Measurements from ENCODE around the gene KLF12. TPM values are rescaled to one million over a fixed set of nuclear protein-coding genes. Genes with fewer than 3 reads are reported as not detected.

Gene KLF12
- total RNA-seq, 1 donor = 43.4 TPM

GRCh38 chr13:74162782-74163181 lies 28.6 kb upstream of the KLF12 start:
- Histone ChIP-seq H3K27me3 (ENCODE audit: insufficient read depth, low read length) (no peaks in the 10 kb centered on the region), H3K4me2 (ENCODE audit: insufficient read depth, low read length) (no peak overlapping the region), H2AFZ (ENCODE audit: low read length) (peak overlapping the region; percentile 17), H3K36me3 (ENCODE audit: insufficient read depth, low read length) (no peaks in the 10 kb centered on the region), H3K79me2 (ENCODE audit: insufficient read depth, low read length) (no peaks in the 10 kb centered on the region), H3K4me1 (ENCODE audit: insufficient read depth, low read length) (no peaks in the 10 kb centered on the region), H3K4me3 (ENCODE audit: insufficient read depth, low read length) (no peak overlapping the region), H4K20me1 (ENCODE audit: insufficient read depth, low read length) (no peaks in the 10 kb centered on the region), H3K9me3 (ENCODE audit: low read depth, low read length) (no peaks in the 10 kb centered on the region), H3K27ac (ENCODE audit: low read depth, low read length) (no peak overlapping the region)
- DNase-seq (ENCODE audit: insufficient read length, low spot score, missing footprints) = no peak
- no peak for TF ChIP-seq CTCF (IDR thresholded peaks at IDR 0.05; ENCODE audit: extremely low read depth, low read depth, low read length)

GRCh38 chr13:74162135-74162534 lies 27.9 kb upstream of the KLF12 start:
- no peaks in the 10 kb centered on the region for H3K36me3 ChIP-seq (ENCODE audit: insufficient read depth, low read length)
- no peaks in the 10 kb centered on the region for H3K79me2 ChIP-seq (ENCODE audit: insufficient read depth, low read length)
- H3K9me3 ChIP-seq (ENCODE audit: low read depth, low read length) = no peaks in the 10 kb centered on the region
- no peak overlapping the region for H3K4me2 ChIP-seq (ENCODE audit: insufficient read depth, low read length)
- no peak for DNase-seq (ENCODE audit: insufficient read length, low spot score, missing footprints)
- H3K4me1 ChIP-seq (ENCODE audit: insufficient read depth, low read length) = no peaks in the 10 kb centered on the region
- H3K4me3 ChIP-seq (ENCODE audit: insufficient read depth, low read length) = no peak overlapping the region
- H3K27ac ChIP-seq (ENCODE audit: low read depth, low read length) = no peak overlapping the region
- no peaks in the 10 kb centered on the region for H4K20me1 ChIP-seq (ENCODE audit: insufficient read depth, low read length)
- no peaks in the 10 kb centered on the region for H3K27me3 ChIP-seq (ENCODE audit: insufficient read depth, low read length)
- TF ChIP-seq CTCF (IDR thresholded peaks at IDR 0.05; ENCODE audit: extremely low read depth, low read depth, low read length) = no peak
- no peak overlapping the region for H2AFZ ChIP-seq (ENCODE audit: low read length)

GRCh38 chr13:74158571-74159352 lies 24.6 kb upstream of the KLF12 start:
- no peak for TF ChIP-seq CTCF (IDR thresholded peaks at IDR 0.05; ENCODE audit: extremely low read depth, low read depth, low read length)
- no peaks in the 10 kb centered on the region for H3K4me1 ChIP-seq (ENCODE audit: insufficient read depth, low read length)
- H3K27ac ChIP-seq (ENCODE audit: low read depth, low read length) = no peak overlapping the region
- H3K36me3 ChIP-seq (ENCODE audit: insufficient read depth, low read length) = no peaks in the 10 kb centered on the region
- no peak overlapping the region for H3K4me3 ChIP-seq (ENCODE audit: insufficient read depth, low read length)
- H2AFZ ChIP-seq (ENCODE audit: low read length) = peak overlapping the region; percentile 30
- no peaks in the 10 kb centered on the region for H4K20me1 ChIP-seq (ENCODE audit: insufficient read depth, low read length)
- no peaks in the 10 kb centered on the region for H3K27me3 ChIP-seq (ENCODE audit: insufficient read depth, low read length)
- H3K79me2 ChIP-seq (ENCODE audit: insufficient read depth, low read length) = no peaks in the 10 kb centered on the region
- H3K4me2 ChIP-seq (ENCODE audit: insufficient read depth, low read length) = no peak overlapping the region
- DNase-seq (ENCODE audit: insufficient read length, low spot score, missing footprints) = no peak
- no peaks in the 10 kb centered on the region for H3K9me3 ChIP-seq (ENCODE audit: low read depth, low read length)

GRCh38 chr13:74158028-74158427 lies 23.8 kb upstream of the KLF12 start:
- H3K36me3 ChIP-seq (ENCODE audit: insufficient read depth, low read length) = no peaks in the 10 kb centered on the region
- no peak for TF ChIP-seq CTCF (IDR thresholded peaks at IDR 0.05; ENCODE audit: extremely low read depth, low read depth, low read length)
- no peak for DNase-seq (ENCODE audit: insufficient read length, low spot score, missing footprints)
- H3K4me3 ChIP-seq (ENCODE audit: insufficient read depth, low read length) = no peak overlapping the region
- H4K20me1 ChIP-seq (ENCODE audit: insufficient read depth, low read length) = no peaks in the 10 kb centered on the region
- no peaks in the 10 kb centered on the region for H3K4me1 ChIP-seq (ENCODE audit: insufficient read depth, low read length)
- H3K9me3 ChIP-seq (ENCODE audit: low read depth, low read length) = no peaks in the 10 kb centered on the region
- no peak overlapping the region for H3K4me2 ChIP-seq (ENCODE audit: insufficient read depth, low read length)
- no peaks in the 10 kb centered on the region for H3K27me3 ChIP-seq (ENCODE audit: insufficient read depth, low read length)
- no peak overlapping the region for H3K27ac ChIP-seq (ENCODE audit: low read depth, low read length)
- peak overlapping the region; percentile 30 for H2AFZ ChIP-seq (ENCODE audit: low read length)
- no peaks in the 10 kb centered on the region for H3K79me2 ChIP-seq (ENCODE audit: insufficient read depth, low read length)
